GM12872 (cell line): Measurements from ENCODE around the gene COX17.

Experiments used
- TF ChIP-seq, protein P1 (sequence below): IDR thresholded peaks from 3 replicates; pipeline ENCODE4 v1.5.1; 2011; ENCODE audit warnings: low read depth, mild to moderate bottlenecking, low read length, moderate library complexity; ENCODE audit not compliant: insufficient read depth

The COX17 gene

DNA sequence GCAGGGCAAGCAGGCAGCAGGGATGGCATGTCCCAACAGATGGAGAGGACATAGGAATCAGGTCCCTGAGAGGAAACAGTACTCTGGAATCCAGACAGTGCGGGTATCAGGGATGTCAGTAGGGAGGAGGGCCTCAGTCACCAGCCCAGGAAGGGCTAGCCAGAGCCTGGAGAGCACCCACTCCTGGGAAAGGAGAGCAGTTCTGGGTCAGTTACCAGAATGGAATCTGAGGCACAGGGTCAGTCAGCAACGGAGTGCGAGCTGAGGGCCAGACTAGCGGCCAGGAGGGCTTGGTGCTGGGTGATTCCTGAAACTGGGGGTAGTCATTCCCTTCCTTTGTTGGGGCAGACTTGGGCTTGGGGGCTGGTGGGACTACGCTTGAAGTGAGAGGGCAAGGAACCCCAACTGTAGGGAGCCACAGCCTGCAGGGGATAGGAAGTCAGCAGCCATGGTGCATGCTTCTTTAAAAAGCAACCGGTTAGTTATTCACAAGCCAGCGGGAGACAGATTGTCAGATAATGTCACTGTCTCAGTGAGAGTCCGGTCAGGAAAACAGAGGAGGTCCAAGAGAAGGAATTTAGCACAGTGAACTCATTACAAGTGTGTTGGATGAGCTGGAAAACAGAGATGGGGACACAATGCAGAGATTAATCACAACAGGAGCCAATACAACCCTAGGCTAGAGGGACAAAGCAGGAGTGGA lies 51.6 kb downstream of the COX17 start:
- TF ChIP-seq, protein P1, sequence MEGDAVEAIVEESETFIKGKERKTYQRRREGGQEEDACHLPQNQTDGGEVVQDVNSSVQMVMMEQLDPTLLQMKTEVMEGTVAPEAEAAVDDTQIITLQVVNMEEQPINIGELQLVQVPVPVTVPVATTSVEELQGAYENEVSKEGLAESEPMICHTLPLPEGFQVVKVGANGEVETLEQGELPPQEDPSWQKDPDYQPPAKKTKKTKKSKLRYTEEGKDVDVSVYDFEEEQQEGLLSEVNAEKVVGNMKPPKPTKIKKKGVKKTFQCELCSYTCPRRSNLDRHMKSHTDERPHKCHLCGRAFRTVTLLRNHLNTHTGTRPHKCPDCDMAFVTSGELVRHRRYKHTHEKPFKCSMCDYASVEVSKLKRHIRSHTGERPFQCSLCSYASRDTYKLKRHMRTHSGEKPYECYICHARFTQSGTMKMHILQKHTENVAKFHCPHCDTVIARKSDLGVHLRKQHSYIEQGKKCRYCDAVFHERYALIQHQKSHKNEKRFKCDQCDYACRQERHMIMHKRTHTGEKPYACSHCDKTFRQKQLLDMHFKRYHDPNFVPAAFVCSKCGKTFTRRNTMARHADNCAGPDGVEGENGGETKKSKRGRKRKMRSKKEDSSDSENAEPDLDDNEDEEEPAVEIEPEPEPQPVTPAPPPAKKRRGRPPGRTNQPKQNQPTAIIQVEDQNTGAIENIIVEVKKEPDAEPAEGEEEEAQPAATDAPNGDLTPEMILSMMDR, result no peak

DNA sequence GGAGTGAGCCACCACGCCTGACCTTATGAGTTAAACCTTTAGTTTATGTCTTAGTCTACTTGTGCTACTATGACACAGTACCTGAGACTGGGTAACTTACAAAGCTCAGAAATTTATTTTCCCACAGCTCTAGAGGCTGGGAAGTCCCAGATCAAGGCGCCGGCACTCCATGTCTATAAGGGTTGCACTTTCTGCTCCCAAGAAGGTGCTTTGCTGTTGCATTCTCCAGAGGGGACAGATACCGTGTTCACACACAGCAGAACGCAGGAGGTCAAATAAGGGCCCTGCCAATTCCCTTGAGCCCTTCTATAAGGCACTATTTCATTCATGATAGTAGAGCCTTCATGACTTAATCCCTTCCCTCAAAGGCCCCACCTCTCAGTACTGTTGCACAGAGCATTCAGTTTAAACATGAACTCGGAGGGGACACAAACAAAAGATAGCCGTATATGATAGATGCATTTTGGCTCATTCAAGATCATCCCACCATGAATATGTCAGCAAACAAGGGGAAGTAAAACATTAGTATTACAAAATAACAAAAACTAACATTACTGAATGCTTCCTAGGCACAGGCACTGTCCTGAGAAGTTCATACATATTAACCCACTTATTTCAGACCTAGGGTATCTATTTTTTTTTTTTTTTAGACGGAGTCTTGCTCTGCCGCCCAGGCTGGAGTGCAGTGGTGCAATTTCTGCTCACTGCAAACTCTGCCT lies 53.0 kb downstream of the COX17 start:
- TF ChIP-seq, protein P1, result no peak

- TF ChIP-seq, protein P1, result no peak
Observed at GRCh38 chr3:119620899-119621298, 56.3 kb downstream of the COX17 start.
